ENCODE data around the gene SFTPA2. TPM values are rescaled to one million over a fixed set of nuclear protein-coding genes. Genes with fewer than 3 reads are reported as not detected.
"Not testable (repeated sequence)": the region's sequence is repeated elsewhere in the genome, so short reads cannot be mapped to it uniquely, and the experiment has no call there.

SFTPA2 gene
- total RNA-seq, 1 donor from 2014 or later, result not detected

DNA sequence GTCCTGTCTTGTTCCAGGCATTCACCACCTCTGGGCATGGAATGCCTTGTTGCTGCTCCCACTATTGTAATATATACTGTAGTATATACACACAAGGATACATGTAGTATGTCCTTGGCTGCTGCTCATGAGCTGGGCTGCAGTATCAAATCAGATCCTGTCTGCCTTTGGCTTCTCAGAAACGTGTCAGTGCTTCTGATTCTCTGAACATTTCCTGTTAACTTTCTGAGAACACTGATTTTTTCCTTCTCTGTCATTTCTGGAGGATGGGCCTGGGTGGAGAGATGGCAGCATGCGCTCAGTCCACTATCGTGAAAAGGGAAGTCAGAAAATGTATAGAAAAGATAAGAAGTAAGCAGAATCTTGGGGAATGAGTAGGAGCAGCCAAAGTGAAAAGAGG, 12.2 kb downstream of the SFTPA2 start:
- Histone ChIP-seq H2AFZ (replicated peaks) (no peak overlapping the region), H4K20me1 (ENCODE audit: low read depth) (no peaks in the 10 kb centered on the region), H3K4me3 (no peak overlapping the region), H3K4me1 (no peaks in the 10 kb centered on the region), H3K9me3 (ENCODE audit: low read depth) (no peaks in the 10 kb centered on the region), H3K4me2 (no peak overlapping the region), H3K27ac (no peak overlapping the region), H3K27me3 (no peaks in the 10 kb centered on the region), H3K9ac (no peak overlapping the region), H3K36me3 (no peaks in the 10 kb centered on the region), H3F3A (ENCODE audit: low read depth) (no peaks in the 10 kb centered on the region), H3K79me2 (ENCODE audit: low read depth) (no peaks in the 10 kb centered on the region)
- no peak overlapping the region for H3K27ac Mint-ChIP-seq
- H3K27me3 Mint-ChIP-seq (ENCODE audit: insufficient read depth, low read depth), result no peaks in the 10 kb centered on the region
- no peak overlapping the region for H3K4me3 Mint-ChIP-seq
- H3K4me1 Mint-ChIP-seq, result no peaks in the 10 kb centered on the region
- no peaks in the 10 kb centered on the region for H3K36me3 Mint-ChIP-seq
- H3K9me3 Mint-ChIP-seq, result peaks cover 2% of the 10 kb centered on the region
- no peak for TF ChIP-seq EZH2 (IDR thresholded peaks at IDR 0.05)
- TF ChIP-seq, protein P1, sequence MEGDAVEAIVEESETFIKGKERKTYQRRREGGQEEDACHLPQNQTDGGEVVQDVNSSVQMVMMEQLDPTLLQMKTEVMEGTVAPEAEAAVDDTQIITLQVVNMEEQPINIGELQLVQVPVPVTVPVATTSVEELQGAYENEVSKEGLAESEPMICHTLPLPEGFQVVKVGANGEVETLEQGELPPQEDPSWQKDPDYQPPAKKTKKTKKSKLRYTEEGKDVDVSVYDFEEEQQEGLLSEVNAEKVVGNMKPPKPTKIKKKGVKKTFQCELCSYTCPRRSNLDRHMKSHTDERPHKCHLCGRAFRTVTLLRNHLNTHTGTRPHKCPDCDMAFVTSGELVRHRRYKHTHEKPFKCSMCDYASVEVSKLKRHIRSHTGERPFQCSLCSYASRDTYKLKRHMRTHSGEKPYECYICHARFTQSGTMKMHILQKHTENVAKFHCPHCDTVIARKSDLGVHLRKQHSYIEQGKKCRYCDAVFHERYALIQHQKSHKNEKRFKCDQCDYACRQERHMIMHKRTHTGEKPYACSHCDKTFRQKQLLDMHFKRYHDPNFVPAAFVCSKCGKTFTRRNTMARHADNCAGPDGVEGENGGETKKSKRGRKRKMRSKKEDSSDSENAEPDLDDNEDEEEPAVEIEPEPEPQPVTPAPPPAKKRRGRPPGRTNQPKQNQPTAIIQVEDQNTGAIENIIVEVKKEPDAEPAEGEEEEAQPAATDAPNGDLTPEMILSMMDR (IDR thresholded peaks at IDR 0.05), result no peak
- no peak for TF ChIP-seq EZH2phosphoT487 (IDR thresholded peaks at IDR 0.05)
- no peak for DNase-seq (ENCODE audit: low spot score)

DNA sequence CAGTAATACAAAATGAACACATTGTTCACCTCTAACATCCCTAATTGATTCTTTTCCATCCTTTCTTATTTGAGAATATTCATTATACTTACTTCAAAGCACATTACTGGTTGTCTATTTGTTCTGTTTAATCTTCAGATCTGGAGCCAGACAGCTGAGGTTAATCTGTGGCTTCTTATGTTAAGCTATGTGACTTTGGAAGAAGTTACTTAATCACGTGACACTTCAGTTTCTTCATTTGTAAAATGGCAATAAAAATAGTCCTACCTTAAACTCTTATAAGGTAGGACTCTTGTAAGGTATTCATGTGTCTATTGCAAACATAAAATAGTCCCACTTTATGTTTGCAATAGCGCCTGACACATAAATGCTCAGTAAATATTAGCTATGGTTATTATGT, 13.1 kb downstream of the SFTPA2 start:
- H3K9me3 Mint-ChIP-seq; H3K27ac Mint-ChIP-seq; H3K27me3 ChIP-seq; H3K79me2 ChIP-seq (ENCODE audit: low read depth); H3K4me1 ChIP-seq; H3K4me3 Mint-ChIP-seq; H3K9me3 ChIP-seq (ENCODE audit: low read depth); DNase-seq (ENCODE audit: low spot score); H3F3A ChIP-seq (ENCODE audit: low read depth); H3K27me3 Mint-ChIP-seq (ENCODE audit: insufficient read depth, low read depth); H3K27ac ChIP-seq; H3K36me3 Mint-ChIP-seq; H2AFZ ChIP-seq (replicated peaks); H4K20me1 ChIP-seq (ENCODE audit: low read depth); H3K4me2 ChIP-seq; H3K4me1 Mint-ChIP-seq; H3K36me3 ChIP-seq; H3K4me3 ChIP-seq; H3K9ac ChIP-seq: not testable (repeated sequence)

DNA sequence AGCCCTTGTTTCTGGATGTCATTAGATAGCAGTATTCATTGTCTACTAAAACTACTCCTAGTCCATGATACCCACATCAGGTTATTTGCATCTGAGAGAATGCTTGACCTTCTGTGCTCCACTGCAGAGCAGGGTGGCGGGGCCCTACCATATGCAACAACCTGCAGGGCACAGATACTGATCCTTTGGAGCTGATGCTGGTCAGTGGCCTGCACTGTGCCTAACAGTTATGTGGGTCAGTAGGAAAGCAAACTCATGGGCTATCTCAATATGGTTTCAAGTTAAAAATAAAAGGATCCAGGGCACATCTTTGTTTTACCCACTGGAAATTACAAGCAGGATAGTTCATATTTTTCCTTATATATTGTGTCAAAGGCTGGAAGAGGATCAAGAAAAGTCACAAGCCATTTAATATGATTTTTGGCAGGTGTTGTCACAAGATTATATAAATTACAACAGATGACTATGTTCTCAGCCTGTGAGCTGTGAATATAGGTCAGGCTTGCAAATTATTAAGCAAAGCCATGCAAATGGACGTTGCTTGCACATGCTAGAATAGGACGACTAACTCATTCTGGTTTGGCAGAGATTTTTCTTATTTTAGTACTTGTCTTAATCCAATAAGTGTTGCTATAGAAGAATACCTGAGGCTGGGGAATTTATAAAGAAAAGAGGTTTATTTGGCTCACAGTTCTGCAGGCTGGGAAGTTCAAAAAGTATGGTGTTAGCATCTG, 15.1 kb downstream of the SFTPA2 start:
- not testable (repeated sequence) for H3K4me1 ChIP-seq; H3K27ac ChIP-seq; H3K4me2 ChIP-seq; H3K27me3 Mint-ChIP-seq (ENCODE audit: insufficient read depth, low read depth); H4K20me1 ChIP-seq (ENCODE audit: low read depth); H3K36me3 Mint-ChIP-seq; H3K4me3 ChIP-seq; H3K9me3 Mint-ChIP-seq; H3K9me3 ChIP-seq (ENCODE audit: low read depth); H3K27me3 ChIP-seq; H3K79me2 ChIP-seq (ENCODE audit: low read depth); H3K4me3 Mint-ChIP-seq; DNase-seq (ENCODE audit: low spot score); H3K36me3 ChIP-seq; H3K4me1 Mint-ChIP-seq; H2AFZ ChIP-seq (replicated peaks); H3K9ac ChIP-seq; H3K27ac Mint-ChIP-seq; H3F3A ChIP-seq (ENCODE audit: low read depth)

DNA sequence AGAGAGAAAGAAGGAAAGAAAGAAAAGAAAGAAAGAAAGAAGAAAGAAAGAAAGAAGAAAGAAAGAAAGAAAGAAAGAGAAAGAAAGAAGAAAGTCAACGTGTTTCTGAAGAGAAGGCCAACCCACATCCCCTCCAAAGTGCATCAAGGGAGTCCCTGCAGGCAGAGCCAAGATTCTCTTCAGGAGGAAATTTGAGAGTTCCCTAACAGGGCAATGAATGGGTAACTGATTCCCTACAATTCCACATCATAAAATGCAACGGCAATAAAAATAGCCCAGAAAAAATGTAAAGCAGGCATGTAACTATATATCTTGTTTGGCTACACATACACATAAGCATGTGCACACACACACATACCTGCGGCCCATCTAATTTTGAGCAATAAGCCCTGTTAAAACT, 15.8 kb downstream of the SFTPA2 start:
- not testable (repeated sequence) for H3F3A ChIP-seq (ENCODE audit: low read depth); H3K27me3 ChIP-seq; H3K27ac Mint-ChIP-seq; H3K27ac ChIP-seq; H3K36me3 ChIP-seq; H3K9me3 ChIP-seq (ENCODE audit: low read depth); H3K4me3 Mint-ChIP-seq; H3K9me3 Mint-ChIP-seq; H3K4me1 Mint-ChIP-seq; H4K20me1 ChIP-seq (ENCODE audit: low read depth); H3K27me3 Mint-ChIP-seq (ENCODE audit: insufficient read depth, low read depth); H3K9ac ChIP-seq; H3K4me3 ChIP-seq; H3K79me2 ChIP-seq (ENCODE audit: low read depth); H2AFZ ChIP-seq (replicated peaks); H3K36me3 Mint-ChIP-seq; H3K4me1 ChIP-seq; H3K4me2 ChIP-seq; DNase-seq (ENCODE audit: low spot score)

DNA sequence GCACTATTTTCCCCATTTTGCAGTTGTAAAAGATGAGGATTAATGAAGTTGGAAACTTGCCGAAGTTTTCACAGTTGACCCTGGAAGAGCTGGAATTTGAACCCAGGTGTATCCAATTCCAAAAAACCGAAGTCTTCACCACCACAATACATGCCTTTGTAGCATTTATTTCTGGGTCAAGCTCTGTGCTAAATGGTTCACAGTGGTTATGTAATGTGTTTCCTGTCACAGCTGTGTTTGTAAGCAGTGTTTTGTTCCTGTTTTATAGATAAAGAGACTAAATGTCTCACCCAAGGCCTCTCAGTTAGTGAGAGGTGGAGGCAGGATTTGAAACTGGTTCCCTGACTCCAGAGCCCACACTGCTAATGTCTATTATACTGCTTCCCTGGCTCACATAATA, 17.6 kb downstream of the SFTPA2 start:
- Mint-ChIP-seq H3K9me3 (peaks cover 2% of the 10 kb centered on the region), H3K36me3 (no peaks in the 10 kb centered on the region), H3K4me3 (no peak overlapping the region), H3K27me3 (ENCODE audit: insufficient read depth, low read depth) (no peaks in the 10 kb centered on the region), H3K4me1 (peaks cover 4% of the 10 kb centered on the region), H3K27ac (no peak overlapping the region)
- Histone ChIP-seq H3K36me3 (no peaks in the 10 kb centered on the region), H3K27ac (no peak overlapping the region), H3K4me3 (no peak overlapping the region), H3K4me2 (no peak overlapping the region), H2AFZ (replicated peaks) (no peak overlapping the region), H3K27me3 (no peaks in the 10 kb centered on the region), H3K79me2 (ENCODE audit: low read depth) (no peaks in the 10 kb centered on the region), H3K9ac (no peak overlapping the region), H3K4me1 (no peaks in the 10 kb centered on the region), H3F3A (ENCODE audit: low read depth) (no peaks in the 10 kb centered on the region), H4K20me1 (ENCODE audit: low read depth) (no peaks in the 10 kb centered on the region), H3K9me3 (ENCODE audit: low read depth) (no peaks in the 10 kb centered on the region)
- no peak for DNase-seq (ENCODE audit: low spot score)
- no peak for TF ChIP-seq EZH2 (IDR thresholded peaks at IDR 0.05)
- TF ChIP-seq, protein P1 (IDR thresholded peaks at IDR 0.05), result no peak
- no peak for TF ChIP-seq EZH2phosphoT487 (IDR thresholded peaks at IDR 0.05)

DNA sequence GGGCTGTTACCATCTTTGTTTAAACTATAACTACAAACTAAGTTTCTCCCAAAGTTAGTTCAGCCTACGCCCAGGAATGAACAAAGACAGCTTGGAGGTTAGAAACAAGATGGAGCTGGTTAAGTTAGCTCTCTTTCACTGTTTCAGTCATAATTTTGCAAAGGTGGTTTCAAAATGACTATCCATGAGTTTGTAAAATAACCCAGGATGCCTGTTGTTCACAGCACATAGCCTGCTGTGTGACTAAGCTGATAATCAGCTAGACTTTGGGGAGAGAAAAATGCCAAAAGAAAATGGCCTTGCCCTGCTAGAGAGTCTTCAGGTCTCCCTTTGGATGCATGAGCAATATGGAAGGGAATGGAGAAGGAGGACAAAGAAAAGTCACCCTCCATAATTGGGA, 19.3 kb downstream of the SFTPA2 start:
- H3K4me1 Mint-ChIP-seq; H3K4me3 Mint-ChIP-seq; H3K4me2 ChIP-seq; H2AFZ ChIP-seq (replicated peaks); H4K20me1 ChIP-seq (ENCODE audit: low read depth); H3K4me1 ChIP-seq; H3K36me3 ChIP-seq; H3K27me3 Mint-ChIP-seq (ENCODE audit: insufficient read depth, low read depth); H3K9ac ChIP-seq; H3K9me3 Mint-ChIP-seq; H3K9me3 ChIP-seq (ENCODE audit: low read depth); H3F3A ChIP-seq (ENCODE audit: low read depth); H3K79me2 ChIP-seq (ENCODE audit: low read depth); H3K36me3 Mint-ChIP-seq; DNase-seq (ENCODE audit: low spot score); H3K27ac Mint-ChIP-seq; H3K4me3 ChIP-seq; H3K27me3 ChIP-seq; H3K27ac ChIP-seq: not testable (repeated sequence)

Data from neural progenitor cell (in vitro differentiated cells).